Endodermal cell (in vitro differentiated cells): Measurements from ENCODE around the gene ANKRD23. TPM values are rescaled to one million over a fixed set of nuclear protein-coding genes. Genes with fewer than 3 reads are reported as not detected.

Experiments
- DNase-seq: peaks from one replicate; pipeline ENCODE4 v3.0.0-alpha.2; 2017
- H3K27ac ChIP-seq: 2 replicates; pipeline ENCODE4 v1.5.1; 2013; ENCODE audit warnings: mild to moderate bottlenecking, low read depth, low read length, moderate library complexity
- H3K27me3 ChIP-seq: 2 replicates; pipeline ENCODE4 v1.6.1; 2013; ENCODE audit warnings: mild to moderate bottlenecking, low read length, moderate library complexity; ENCODE audit not compliant: insufficient read depth, control insufficient read depth, poor library complexity, severe bottlenecking
- H3K36me3 ChIP-seq: 2 replicates; pipeline ENCODE4 v1.7.0; 2013; ENCODE audit warnings: mild to moderate bottlenecking, low read length, moderate library complexity; ENCODE audit not compliant: control insufficient read depth, insufficient read depth
- H3K4me1 ChIP-seq: one replicate; pipeline ENCODE4 v1.7.0; 2013; ENCODE audit warnings: low read length; ENCODE audit not compliant: control insufficient read depth, insufficient read depth
- H3K4me3 ChIP-seq: 2 replicates; pipeline ENCODE4 v1.5.1; 2013; ENCODE audit warnings: mild to moderate bottlenecking, low read length, moderate library complexity
- H3K9ac ChIP-seq: 2 replicates; pipeline ENCODE4 v1.6.1; 2013; ENCODE audit warnings: mild to moderate bottlenecking, low read length, moderate library complexity; ENCODE audit not compliant: poor library complexity, severe bottlenecking; ENCODE audit errors: extremely low read depth
- H3K9me3 ChIP-seq: 2 replicates; pipeline ENCODE4 v1.6.1; 2013; ENCODE audit warnings: mild to moderate bottlenecking, low read length, moderate library complexity; ENCODE audit not compliant: control insufficient read depth
- H3K27ac Mint-ChIP-seq: 2 replicates; pipeline ENCODE4 v1.8.0; 2020; ENCODE audit warnings: mixed read lengths
- H3K27me3 Mint-ChIP-seq: 2 replicates; pipeline ENCODE4 v1.8.0; 2021; ENCODE audit warnings: mild to moderate bottlenecking, mixed read lengths; ENCODE audit not compliant: insufficient read depth
- H3K36me3 Mint-ChIP-seq: 2 replicates; pipeline ENCODE4 v1.8.0; 2020; ENCODE audit warnings: low read depth, mixed read lengths
- H3K4me1 Mint-ChIP-seq: 2 replicates; pipeline ENCODE4 v1.8.0; 2020; ENCODE audit warnings: mixed read lengths
- H3K4me3 Mint-ChIP-seq: 2 replicates; pipeline ENCODE4 v1.8.0; 2020; ENCODE audit warnings: mild to moderate bottlenecking, moderate library complexity, mixed read lengths
- H3K9me3 Mint-ChIP-seq: 2 replicates; pipeline ENCODE4 v1.8.0; 2020; ENCODE audit warnings: mild to moderate bottlenecking, mixed read lengths
- WGBS, 2 experiments: methylation state at CpG; one replicate each; pipeline versions ENCODE4 v1.1.5 to v1.1.7; 2013; ENCODE audit warnings: missing lambda C conversion rate in 2 of 2, mixed read lengths in 1 of 2; ENCODE audit not compliant: insufficient coverage in 1 of 2, insufficient read length in 1 of 2; 5-methylcytosine and 5-hydroxymethylcytosine counted together
- total RNA-seq, 2 donors: library from RNA; stranded (reverse); fragmentation: NEBNext Ultra II Directional in 1 of 2; extraction: Animal tissue kit (Norgen Biotek cat#: 25700) in 1 of 2; gene quantifications; 2 replicates in 1 of 2; 3 replicates in 1 of 2; pipeline ENCODE4 v1.2.1, GENCODE V29; 2021
- TF ChIP-seq, protein P1 (sequence below): fragments of 200-600 bp; sonication (generic); conservative IDR thresholded peaks from 2 replicates; pipeline ENCODE4 v1.5.0; 2021; ENCODE audit warnings: antibody characterized with exemption, mild to moderate bottlenecking

The ANKRD23 gene
- total RNA-seq, 2 donors from 2014 or later, result 2.6 to 3.6 TPM

DNA sequence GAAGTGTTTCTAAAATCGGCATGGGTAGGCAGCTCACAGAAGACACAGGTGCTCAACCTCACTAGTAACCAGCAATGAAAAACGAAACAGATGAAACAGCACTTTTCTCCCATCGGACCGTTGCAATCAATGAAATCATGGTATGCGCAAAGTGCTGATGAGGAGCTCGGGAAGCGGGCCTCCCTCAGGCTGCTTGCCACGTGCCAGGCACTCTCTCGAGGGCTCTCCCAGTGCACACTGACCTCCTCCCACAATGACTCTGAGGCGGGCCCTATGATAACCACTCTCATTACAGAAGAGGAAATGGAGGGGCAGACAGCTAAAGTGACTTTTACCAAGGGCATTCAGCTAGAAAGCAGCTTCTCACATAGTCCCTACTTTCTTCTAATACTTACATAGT is 3.8 kb upstream of the ANKRD23 start:
- no peak overlapping the region for H3K9ac ChIP-seq
- Mint-ChIP-seq H3K9me3 (no peaks in the 10 kb centered on the region), H3K27ac (no peak overlapping the region), H3K4me3 (no peak overlapping the region), H3K27me3 (no peaks in the 10 kb centered on the region), H3K36me3 (peaks cover 33% of the 10 kb centered on the region), H3K4me1 (no peaks in the 10 kb centered on the region)
- TF ChIP-seq, protein P1, sequence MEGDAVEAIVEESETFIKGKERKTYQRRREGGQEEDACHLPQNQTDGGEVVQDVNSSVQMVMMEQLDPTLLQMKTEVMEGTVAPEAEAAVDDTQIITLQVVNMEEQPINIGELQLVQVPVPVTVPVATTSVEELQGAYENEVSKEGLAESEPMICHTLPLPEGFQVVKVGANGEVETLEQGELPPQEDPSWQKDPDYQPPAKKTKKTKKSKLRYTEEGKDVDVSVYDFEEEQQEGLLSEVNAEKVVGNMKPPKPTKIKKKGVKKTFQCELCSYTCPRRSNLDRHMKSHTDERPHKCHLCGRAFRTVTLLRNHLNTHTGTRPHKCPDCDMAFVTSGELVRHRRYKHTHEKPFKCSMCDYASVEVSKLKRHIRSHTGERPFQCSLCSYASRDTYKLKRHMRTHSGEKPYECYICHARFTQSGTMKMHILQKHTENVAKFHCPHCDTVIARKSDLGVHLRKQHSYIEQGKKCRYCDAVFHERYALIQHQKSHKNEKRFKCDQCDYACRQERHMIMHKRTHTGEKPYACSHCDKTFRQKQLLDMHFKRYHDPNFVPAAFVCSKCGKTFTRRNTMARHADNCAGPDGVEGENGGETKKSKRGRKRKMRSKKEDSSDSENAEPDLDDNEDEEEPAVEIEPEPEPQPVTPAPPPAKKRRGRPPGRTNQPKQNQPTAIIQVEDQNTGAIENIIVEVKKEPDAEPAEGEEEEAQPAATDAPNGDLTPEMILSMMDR, result no peak
- peaks cover 33% of the 10 kb centered on the region for H3K36me3 ChIP-seq
- no peaks in the 10 kb centered on the region for H3K27me3 ChIP-seq
- H3K4me3 ChIP-seq, result no peak overlapping the region
- no peaks in the 10 kb centered on the region for H3K4me1 ChIP-seq
- DNase-seq, result no peak
- WGBS, 2 experiments, result 90 to 93% methylated on average over 8 to 10 of the region's 10 CpGs
- no peak overlapping the region for H3K27ac ChIP-seq
- H3K9me3 ChIP-seq, result no peaks in the 10 kb centered on the region

DNA sequence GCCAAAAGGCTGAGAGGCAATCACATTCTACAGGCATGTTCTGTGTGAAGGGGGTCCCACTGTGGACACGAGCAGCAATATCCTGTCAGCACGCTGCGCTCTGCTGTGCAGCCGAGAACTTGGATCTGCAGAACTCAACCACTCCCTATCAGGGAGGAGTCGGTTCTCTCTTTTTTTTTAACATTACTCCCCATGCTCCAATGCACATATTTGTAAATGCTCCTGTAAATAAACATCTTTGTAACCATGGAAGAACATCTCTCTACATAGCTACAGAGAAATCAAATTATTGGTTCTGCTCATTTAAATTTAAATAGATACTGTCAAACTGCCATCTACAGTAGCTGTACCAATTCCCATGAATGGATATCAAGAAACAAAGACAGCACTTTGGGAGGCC is 3.0 kb upstream of the ANKRD23 start:
- WGBS, 2 experiments, result 91 to 100% methylated on average over 5 of the region's 5 CpGs
- H3K4me1 ChIP-seq, result no peaks in the 10 kb centered on the region
- no peaks in the 10 kb centered on the region for H3K27me3 Mint-ChIP-seq
- H3K9ac ChIP-seq, result no peak overlapping the region
- no peaks in the 10 kb centered on the region for H3K9me3 Mint-ChIP-seq
- no peak overlapping the region for H3K27ac ChIP-seq
- TF ChIP-seq, protein P1, result no peak
- DNase-seq, result no peak
- H3K4me3 Mint-ChIP-seq, result no peak overlapping the region
- peaks cover 2% of the 10 kb centered on the region for H3K4me1 Mint-ChIP-seq
- H3K27ac Mint-ChIP-seq, result no peak overlapping the region
- no peaks in the 10 kb centered on the region for H3K27me3 ChIP-seq
- peaks cover 30% of the 10 kb centered on the region for H3K36me3 Mint-ChIP-seq
- no peak overlapping the region for H3K4me3 ChIP-seq
- H3K9me3 ChIP-seq, result no peaks in the 10 kb centered on the region
- H3K36me3 ChIP-seq, result peaks cover 30% of the 10 kb centered on the region

DNA sequence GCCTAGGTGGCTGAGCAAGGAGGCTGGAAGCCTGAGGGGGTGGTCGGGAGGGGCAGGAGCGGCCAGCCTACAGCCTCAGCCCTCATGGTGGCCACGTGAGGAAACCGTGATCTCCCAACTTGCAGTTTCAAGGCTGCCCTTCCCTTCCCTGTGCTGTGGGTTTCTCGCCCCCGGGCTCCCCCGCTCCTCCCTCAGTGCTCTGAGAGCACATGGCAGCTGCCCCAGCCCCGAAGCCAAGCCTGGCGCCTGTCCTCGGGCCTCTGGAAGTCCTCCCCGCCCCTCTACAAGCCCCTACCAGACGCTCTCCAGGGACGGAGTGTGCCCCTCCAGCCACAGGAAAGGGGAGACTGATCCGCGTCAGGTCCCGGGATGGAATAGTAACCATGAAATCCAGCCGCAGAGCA is 586 bp upstream of the ANKRD23 start:
- H3K9ac ChIP-seq, result no peak overlapping the region
- peaks cover 16% of the 10 kb centered on the region for H3K36me3 Mint-ChIP-seq
- no peaks in the 10 kb centered on the region for H3K9me3 Mint-ChIP-seq
- no peaks in the 10 kb centered on the region for H3K4me1 ChIP-seq
- H3K4me3 ChIP-seq, result no peak overlapping the region
- 91 to 94% methylated on average over 14 to 17 of the region's 17 CpGs for WGBS, 2 experiments
- H3K27me3 Mint-ChIP-seq, result no peaks in the 10 kb centered on the region
- H3K36me3 ChIP-seq, result peaks cover 12% of the 10 kb centered on the region
- H3K9me3 ChIP-seq, result no peaks in the 10 kb centered on the region
- TF ChIP-seq, protein P1, result no peak
- H3K27ac Mint-ChIP-seq, result no peak overlapping the region
- H3K4me3 Mint-ChIP-seq, result no peak overlapping the region
- H3K27ac ChIP-seq, result no peak overlapping the region
- peaks cover 2% of the 10 kb centered on the region for H3K4me1 Mint-ChIP-seq
- H3K27me3 ChIP-seq, result no peaks in the 10 kb centered on the region
- no peak for DNase-seq
